Measurements from ENCODE around the gene KSR1. TPM values are rescaled to one million over a fixed set of nuclear protein-coding genes. Genes with fewer than 3 reads are reported as not detected.

KSR1 gene
- total RNA-seq, 2 experiments from 2014 or later: 53.9 to 58.2 TPM

DNA sequence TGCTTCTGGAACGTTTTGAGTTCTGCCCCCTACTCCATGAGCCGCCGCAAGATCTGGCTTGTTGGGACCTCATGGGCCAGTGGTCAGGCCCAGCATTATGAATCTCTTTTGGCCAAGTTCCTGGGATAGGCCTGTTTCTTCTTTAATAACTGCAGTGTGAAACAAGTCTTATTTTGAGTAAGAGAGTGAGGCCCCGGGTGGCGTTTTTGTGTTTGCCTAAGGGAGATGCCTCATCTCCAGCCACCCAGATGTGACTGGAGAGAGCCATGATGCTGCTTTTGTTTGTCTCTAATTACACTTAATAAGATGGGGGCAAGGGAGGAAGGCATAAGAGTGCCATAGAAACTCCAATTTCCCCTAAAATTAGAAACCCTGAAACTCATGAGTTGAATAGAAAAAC is 39.8 kb downstream of the KSR1 start:
- DNase-seq (no peak), ATAC-seq (no peak)
- Mint-ChIP-seq H3K27ac (no peak overlapping the region), H3K27me3 (no peaks in the 10 kb centered on the region), H3K4me1 (ENCODE audit: low read depth) (peaks cover 16% of the 10 kb centered on the region), H3K36me3 (ENCODE audit: low read depth) (peaks cover 26% of the 10 kb centered on the region), H3K4me3 (no peak overlapping the region), H3K9me3 (peaks cover 9% of the 10 kb centered on the region)
- intact Hi-C loops (cut with micrococcal nuclease): no loop called here
- ChIA-PET POLR2A (interaction anchor here (1.3 kb wide), 1 partner anchor 20 kb away, joined by 4 read pairs; no protein-coding TSS in a partner anchor), CTCF (no interaction called here)
- TF ChIP-seq, protein P1, sequence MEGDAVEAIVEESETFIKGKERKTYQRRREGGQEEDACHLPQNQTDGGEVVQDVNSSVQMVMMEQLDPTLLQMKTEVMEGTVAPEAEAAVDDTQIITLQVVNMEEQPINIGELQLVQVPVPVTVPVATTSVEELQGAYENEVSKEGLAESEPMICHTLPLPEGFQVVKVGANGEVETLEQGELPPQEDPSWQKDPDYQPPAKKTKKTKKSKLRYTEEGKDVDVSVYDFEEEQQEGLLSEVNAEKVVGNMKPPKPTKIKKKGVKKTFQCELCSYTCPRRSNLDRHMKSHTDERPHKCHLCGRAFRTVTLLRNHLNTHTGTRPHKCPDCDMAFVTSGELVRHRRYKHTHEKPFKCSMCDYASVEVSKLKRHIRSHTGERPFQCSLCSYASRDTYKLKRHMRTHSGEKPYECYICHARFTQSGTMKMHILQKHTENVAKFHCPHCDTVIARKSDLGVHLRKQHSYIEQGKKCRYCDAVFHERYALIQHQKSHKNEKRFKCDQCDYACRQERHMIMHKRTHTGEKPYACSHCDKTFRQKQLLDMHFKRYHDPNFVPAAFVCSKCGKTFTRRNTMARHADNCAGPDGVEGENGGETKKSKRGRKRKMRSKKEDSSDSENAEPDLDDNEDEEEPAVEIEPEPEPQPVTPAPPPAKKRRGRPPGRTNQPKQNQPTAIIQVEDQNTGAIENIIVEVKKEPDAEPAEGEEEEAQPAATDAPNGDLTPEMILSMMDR (IDR thresholded peaks at IDR 0.05): no peak

DNA sequence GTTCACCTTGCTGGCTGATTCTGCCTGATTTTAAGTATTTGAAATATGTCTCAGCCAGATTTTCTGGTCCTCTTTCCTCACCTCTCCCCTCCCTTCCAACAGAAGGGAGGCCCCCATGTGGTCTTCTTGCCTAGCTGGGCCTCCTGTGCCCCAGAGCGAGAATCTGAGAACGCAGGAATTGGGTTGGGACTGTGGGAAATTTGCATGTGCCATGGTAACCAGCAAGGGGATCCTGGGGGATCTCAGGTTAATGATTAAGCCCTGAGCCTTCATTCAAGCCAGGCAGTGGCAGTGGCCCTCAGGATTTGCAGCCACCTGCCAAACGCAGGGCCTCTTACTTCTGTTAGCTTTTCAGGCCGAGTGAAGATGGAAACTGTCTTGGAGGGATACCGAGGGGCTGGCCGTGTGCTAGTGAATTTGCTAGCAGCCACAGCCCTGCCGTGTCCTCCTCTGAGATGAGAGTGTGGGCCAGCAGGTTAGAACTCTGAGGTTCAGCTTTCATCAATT is 40.2 kb downstream of the KSR1 start:
- H3K9me3 Mint-ChIP-seq: peaks cover 9% of the 10 kb centered on the region
- peaks cover 27% of the 10 kb centered on the region for H3K36me3 Mint-ChIP-seq (ENCODE audit: low read depth)
- no peak overlapping the region for H3K4me3 Mint-ChIP-seq
- ChIA-PET CTCF (interaction anchor here (0.9 kb wide), 1 partner anchor 104 kb away, joined by 3 read pairs; no protein-coding TSS in a partner anchor), POLR2A (no interaction called here)
- H3K27ac Mint-ChIP-seq: no peak overlapping the region
- intact Hi-C loops (cut with micrococcal nuclease): no loop called here
- H3K4me1 Mint-ChIP-seq (ENCODE audit: low read depth): peaks cover 11% of the 10 kb centered on the region
- H3K27me3 Mint-ChIP-seq: no peaks in the 10 kb centered on the region
- DNase-seq (no peak), ATAC-seq (no peak)
- TF ChIP-seq, protein P1 (IDR thresholded peaks at IDR 0.05): no peak

DNA sequence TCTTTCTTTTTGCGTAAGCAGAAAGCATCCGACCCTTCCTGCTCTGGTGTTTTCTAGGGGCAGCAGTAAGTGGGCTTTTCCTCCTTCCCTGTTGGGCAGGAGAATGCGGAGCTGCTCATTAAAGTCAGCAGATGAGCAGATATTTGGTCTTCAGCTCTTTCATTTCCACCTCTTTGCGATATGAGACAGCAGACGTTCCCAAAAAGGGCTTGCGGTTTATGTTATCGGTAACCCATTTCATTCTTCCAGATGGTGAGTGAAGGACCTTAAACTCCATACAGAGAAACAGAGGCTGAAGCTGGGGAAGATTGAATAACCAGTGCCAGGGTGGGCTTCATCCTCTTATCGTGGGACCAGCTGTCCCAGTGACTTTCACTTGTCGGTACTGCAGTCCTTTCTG is 40.7 kb downstream of the KSR1 start:
- peaks cover 31% of the 10 kb centered on the region for H3K36me3 Mint-ChIP-seq (ENCODE audit: low read depth)
- no peak overlapping the region for H3K27ac Mint-ChIP-seq
- DNase-seq (no peak), ATAC-seq (no peak)
- ChIA-PET CTCF (interaction anchor here (0.9 kb wide), 1 partner anchor 103 kb away, joined by 3 read pairs; no protein-coding TSS in a partner anchor), POLR2A (no interaction called here)
- TF ChIP-seq, protein P1 (IDR thresholded peaks at IDR 0.05): no peak
- intact Hi-C loops (cut with micrococcal nuclease): no loop called here
- no peaks in the 10 kb centered on the region for H3K27me3 Mint-ChIP-seq
- peaks cover 6% of the 10 kb centered on the region for H3K4me1 Mint-ChIP-seq (ENCODE audit: low read depth)
- H3K4me3 Mint-ChIP-seq: no peak overlapping the region
- peaks cover 13% of the 10 kb centered on the region for H3K9me3 Mint-ChIP-seq

DNA sequence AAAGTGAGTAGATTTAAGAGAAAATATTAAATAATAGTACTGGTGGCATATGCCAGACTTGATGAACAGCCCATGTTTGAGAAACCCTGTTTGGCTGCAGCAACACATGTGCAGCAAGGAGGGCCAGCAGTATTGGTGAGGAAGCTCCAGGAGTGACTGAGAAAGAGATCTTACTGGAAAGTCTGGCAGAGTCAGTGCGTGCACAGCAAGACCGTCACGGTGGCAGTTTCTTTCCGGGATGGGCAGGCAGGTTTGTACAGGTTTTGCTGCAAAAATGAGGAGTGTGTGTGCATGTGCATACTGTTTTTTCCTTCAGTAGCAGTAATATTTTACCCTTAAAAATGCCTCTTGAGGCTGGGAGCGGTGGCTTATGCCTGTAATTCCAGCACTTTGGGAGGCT is 41.4 kb downstream of the KSR1 start:
- Mint-ChIP-seq H3K27ac (no peak overlapping the region), H3K27me3 (no peaks in the 10 kb centered on the region), H3K9me3 (peaks cover 14% of the 10 kb centered on the region), H3K36me3 (ENCODE audit: low read depth) (peaks cover 34% of the 10 kb centered on the region), H3K4me3 (no peak overlapping the region), H3K4me1 (ENCODE audit: low read depth) (no peaks in the 10 kb centered on the region)
- intact Hi-C loops (cut with micrococcal nuclease): no loop called here
- TF ChIP-seq, protein P1 (IDR thresholded peaks at IDR 0.05): no peak
- ChIA-PET POLR2A (interaction anchor here (0.6 kb wide), 1 partner anchor 9 kb away, joined by 3 read pairs; no protein-coding TSS in a partner anchor), CTCF (no interaction called here)
- ATAC-seq (no peak), DNase-seq (no peak)

DNA sequence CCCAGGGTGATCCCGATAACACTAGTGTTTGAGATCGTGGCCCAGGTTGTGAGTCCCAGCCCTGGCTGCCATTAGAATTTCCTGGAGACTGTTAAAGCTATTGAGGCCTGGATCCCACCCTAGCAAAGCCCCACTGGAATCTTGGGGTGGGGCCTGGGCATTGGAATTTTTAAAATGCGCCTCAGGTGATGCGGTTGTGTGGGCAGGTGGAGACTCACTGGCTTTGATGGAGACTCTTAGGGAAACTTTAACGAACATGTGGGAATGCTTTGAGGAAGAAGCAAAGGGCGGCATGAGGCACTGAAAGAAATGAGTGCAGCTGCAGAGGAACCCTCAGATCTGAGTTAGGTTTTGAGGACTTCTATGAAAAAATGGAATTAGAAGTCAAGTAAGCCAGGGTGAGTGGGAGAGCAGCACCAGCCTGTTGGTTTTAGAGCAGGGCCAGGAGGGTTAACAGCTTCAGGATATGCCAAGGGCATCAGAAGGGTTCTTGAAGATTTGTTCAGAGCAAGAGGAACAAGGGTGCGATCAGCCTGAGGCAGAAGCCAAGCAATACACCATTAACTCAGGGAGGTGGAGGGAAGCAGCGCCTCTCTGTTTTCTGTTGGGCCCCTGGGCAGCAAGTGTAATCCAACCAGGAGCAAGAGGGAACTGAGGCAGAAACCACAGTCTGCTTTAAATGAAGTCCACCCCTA is 42.5 kb downstream of the KSR1 start:
- Mint-ChIP-seq H3K36me3 (ENCODE audit: low read depth) (peaks cover 34% of the 10 kb centered on the region), H3K27me3 (no peaks in the 10 kb centered on the region), H3K4me1 (ENCODE audit: low read depth) (no peaks in the 10 kb centered on the region), H3K9me3 (peaks cover 14% of the 10 kb centered on the region), H3K4me3 (no peak overlapping the region), H3K27ac (no peak overlapping the region)
- CTCF ChIA-PET: no interaction called here
- ATAC-seq (no peak), DNase-seq (no peak)
- TF ChIP-seq, protein P1 (IDR thresholded peaks at IDR 0.05): no peak
- intact Hi-C loops (cut with micrococcal nuclease): no loop called here
- POLR2A ChIA-PET: no interaction called here
